GM12878 (cell line): Measurements from ENCODE around the gene SDF4. TPM values are rescaled to one million over a fixed set of nuclear protein-coding genes. Genes with fewer than 3 reads are reported as not detected.

Source experiments
- CREM ChIP-seq: IDR thresholded peaks from 2 replicates; pipeline ENCODE4 v1.6.1; 2014; ENCODE audit warnings: antibody characterized with exemption, low read depth
- KLF5 ChIP-seq: fragments of 450-650 bp; IDR thresholded peaks from 2 replicates; pipeline ENCODE4 v1.6.1; 2014; ENCODE audit warnings: mild to moderate bottlenecking; ENCODE audit not compliant: partially characterized antibody
- NFYA ChIP-seq: IDR thresholded peaks from 2 replicates; pipeline ENCODE4 v1.6.1; 2011; ENCODE audit warnings: low read depth, mild to moderate bottlenecking, low read length, improper control_type of control experiment, borderline replicate concordance
- RB1 ChIP-seq: fragments of 450-650 bp; formaldehyde crosslinking; IDR thresholded peaks from 2 replicates; pipeline ENCODE4 v1.6.1; 2017; ENCODE audit warnings: mild to moderate bottlenecking, borderline replicate concordance
- ZNF274 ChIP-seq: IDR thresholded peaks from one replicate; pipeline ENCODE4 v1.8.0; 2011; ENCODE audit not compliant: insufficient read length, insufficient read depth
- polyA plus RNA-seq, 11 experiments: library from polyadenylated mRNA; depleted of rRNA in 4 of 11; unstranded in 6 of 11; stranded (reverse) in 5 of 11; fragments of >200 nt; fragmentation: Nextera tagmentation in 4 of 11; fragmentation: Illumina TruSeq in 1 of 11; extraction: Ambion mirVana in 4 of 11; extraction: Trizol in 1 of 11; gene quantifications; 1 replicate in 1 of 11; 2 replicates in 10 of 11; pipeline versions ENCODE4 v1.2.1 to v1.2.3, GENCODE V29; 2011 to 2016; ENCODE audit warnings: inconsistent platforms in 2 of 11, missing spikeins in 2 of 11, low read depth in 1 of 11
- total RNA-seq, 4 experiments: library from RNA; depleted of rRNA in 3 of 4; stranded (reverse); fragments of >200 nt in 3 of 4; fragmentation: Illumina TruSeq in 1 of 4; extraction: Trizol in 1 of 4; gene quantifications; 2 replicates each; pipeline versions ENCODE4 v1.2.1 to v1.2.3, GENCODE V29; 2013 to 2021
- TF ChIP-seq, protein P1 (sequence below): fragments of 450-650 bp; conservative IDR thresholded peaks from 2 replicates; pipeline ENCODE4 v1.6.1; 2017; ENCODE audit warnings: mild to moderate bottlenecking, moderate library complexity
- TF ChIP-seq, protein P2 (sequence below): fragments of 450-650 bp; IDR thresholded peaks from 2 replicates; pipeline ENCODE4 v1.6.1; 2017; ENCODE audit warnings: mild to moderate bottlenecking, moderate library complexity
- TF ChIP-seq, protein P3 (sequence below): IDR thresholded peaks from 2 replicates; pipeline ENCODE4 v1.6.1; 2011; ENCODE audit warnings: low read depth, low read length, improper control_type of control experiment, borderline replicate concordance
- TF ChIP-seq, protein P4 (sequence below): IDR thresholded peaks from 2 replicates; pipeline ENCODE4 v1.6.1; 2011; ENCODE audit warnings: borderline replicate concordance, low read depth, mild to moderate bottlenecking, moderate library complexity, low read length; ENCODE audit not compliant: insufficient read depth, poor library complexity, severe bottlenecking
- TF ChIP-seq, protein P5 (sequence below), 3 experiments: IDR thresholded peaks in 2 of 3; conservative IDR thresholded peaks in 1 of 3; 2 replicates each; pipeline ENCODE4 v1.5.1; 2011; ENCODE audit warnings: low read depth in 3 of 3, low read length in 3 of 3, mild to moderate bottlenecking in 3 of 3, control low read depth in 2 of 3, moderate library complexity in 2 of 3, inconsistent platforms in 1 of 3, mixed read lengths in 1 of 3; ENCODE audit not compliant: control insufficient read depth in 2 of 3, insufficient read depth in 1 of 3; ENCODE audit errors: extremely low read depth in 1 of 3
- TF ChIP-seq, protein P6 (sequence below): fragments of 450-650 bp; IDR thresholded peaks from 2 replicates; pipeline ENCODE4 v1.6.1; 2017; ENCODE audit warnings: mild to moderate bottlenecking, low read depth, inconsistent platforms; ENCODE audit not compliant: poor library complexity, severe bottlenecking
- TF ChIP-seq, protein P7 (sequence below): IDR thresholded peaks from 2 replicates; pipeline ENCODE4 v1.6.1; 2012; ENCODE audit warnings: low read depth, low read length, improper control_type of control experiment

The SDF4 gene
- total and polyA plus RNA-seq, 10 of the 15 experiments (the other 5 are each of a cell fraction or from before 2014, with no cell fraction given) = 0.44 to 97.2 (median 40.2) TPM

DNA sequence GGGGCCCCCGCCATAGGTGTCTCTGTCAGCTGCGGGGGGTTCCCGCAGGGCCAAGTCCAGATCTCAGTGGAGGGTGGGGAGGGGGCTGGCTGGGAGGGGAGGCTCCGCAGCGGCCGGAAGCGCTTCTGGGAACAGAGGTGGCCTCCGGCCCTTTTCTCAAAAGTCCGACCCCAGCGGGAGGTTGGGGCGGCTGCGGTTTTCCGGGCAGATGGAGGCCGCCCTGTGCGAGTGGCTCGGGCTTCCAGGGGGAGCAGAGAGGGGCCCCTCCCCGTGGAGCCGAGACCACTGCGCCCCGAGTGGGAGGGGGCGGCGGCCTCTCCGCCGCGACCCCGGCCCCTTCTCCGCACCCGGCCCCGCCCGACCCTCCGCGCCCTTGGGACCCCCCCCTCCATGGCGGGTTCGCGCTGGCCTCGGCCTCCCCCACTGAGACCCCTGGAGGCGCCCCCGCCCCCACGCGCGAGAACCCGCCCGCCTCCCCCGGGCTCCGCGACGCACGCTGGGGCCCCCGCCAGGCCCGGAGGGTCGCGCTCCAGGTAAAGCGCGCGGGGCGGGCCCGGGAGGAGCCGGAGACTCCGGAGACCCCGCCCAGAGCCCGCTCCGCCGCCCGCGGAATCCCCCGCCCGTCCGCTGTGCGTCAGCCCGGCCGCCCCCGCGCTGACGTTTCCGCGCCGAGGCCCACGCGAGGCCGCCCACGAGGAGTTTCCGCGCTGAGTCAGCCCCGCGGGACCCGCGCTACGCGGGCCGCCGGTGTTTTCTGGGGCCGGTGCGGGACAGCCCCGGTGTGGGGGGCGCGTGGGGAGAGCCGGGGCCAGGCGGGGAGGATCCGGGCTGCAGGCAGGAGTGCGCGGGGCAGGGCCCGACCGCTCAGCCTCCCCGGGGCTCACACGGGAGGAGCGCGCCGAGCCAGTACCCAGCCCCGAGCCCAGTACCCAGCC lies 30.7 kb downstream of the SDF4 start (continued):
- TF ChIP-seq, protein P1, sequence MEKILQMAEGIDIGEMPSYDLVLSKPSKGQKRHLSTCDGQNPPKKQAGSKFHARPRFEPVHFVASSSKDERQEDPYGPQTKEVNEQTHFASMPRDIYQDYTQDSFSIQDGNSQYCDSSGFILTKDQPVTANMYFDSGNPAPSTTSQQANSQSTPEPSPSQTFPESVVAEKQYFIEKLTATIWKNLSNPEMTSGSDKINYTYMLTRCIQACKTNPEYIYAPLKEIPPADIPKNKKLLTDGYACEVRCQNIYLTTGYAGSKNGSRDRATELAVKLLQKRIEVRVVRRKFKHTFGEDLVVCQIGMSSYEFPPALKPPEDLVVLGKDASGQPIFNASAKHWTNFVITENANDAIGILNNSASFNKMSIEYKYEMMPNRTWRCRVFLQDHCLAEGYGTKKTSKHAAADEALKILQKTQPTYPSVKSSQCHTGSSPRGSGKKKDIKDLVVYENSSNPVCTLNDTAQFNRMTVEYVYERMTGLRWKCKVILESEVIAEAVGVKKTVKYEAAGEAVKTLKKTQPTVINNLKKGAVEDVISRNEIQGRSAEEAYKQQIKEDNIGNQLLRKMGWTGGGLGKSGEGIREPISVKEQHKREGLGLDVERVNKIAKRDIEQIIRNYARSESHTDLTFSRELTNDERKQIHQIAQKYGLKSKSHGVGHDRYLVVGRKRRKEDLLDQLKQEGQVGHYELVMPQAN = peak; percentile 82
- TF ChIP-seq CREM (peak; percentile 78), KLF5 (peak; percentile 70), ZNF274 (no peak), RB1 (peak; percentile 86; the same call in 1 of the 2 replicates), NFYA (no peak)
- TF ChIP-seq, protein P2, sequence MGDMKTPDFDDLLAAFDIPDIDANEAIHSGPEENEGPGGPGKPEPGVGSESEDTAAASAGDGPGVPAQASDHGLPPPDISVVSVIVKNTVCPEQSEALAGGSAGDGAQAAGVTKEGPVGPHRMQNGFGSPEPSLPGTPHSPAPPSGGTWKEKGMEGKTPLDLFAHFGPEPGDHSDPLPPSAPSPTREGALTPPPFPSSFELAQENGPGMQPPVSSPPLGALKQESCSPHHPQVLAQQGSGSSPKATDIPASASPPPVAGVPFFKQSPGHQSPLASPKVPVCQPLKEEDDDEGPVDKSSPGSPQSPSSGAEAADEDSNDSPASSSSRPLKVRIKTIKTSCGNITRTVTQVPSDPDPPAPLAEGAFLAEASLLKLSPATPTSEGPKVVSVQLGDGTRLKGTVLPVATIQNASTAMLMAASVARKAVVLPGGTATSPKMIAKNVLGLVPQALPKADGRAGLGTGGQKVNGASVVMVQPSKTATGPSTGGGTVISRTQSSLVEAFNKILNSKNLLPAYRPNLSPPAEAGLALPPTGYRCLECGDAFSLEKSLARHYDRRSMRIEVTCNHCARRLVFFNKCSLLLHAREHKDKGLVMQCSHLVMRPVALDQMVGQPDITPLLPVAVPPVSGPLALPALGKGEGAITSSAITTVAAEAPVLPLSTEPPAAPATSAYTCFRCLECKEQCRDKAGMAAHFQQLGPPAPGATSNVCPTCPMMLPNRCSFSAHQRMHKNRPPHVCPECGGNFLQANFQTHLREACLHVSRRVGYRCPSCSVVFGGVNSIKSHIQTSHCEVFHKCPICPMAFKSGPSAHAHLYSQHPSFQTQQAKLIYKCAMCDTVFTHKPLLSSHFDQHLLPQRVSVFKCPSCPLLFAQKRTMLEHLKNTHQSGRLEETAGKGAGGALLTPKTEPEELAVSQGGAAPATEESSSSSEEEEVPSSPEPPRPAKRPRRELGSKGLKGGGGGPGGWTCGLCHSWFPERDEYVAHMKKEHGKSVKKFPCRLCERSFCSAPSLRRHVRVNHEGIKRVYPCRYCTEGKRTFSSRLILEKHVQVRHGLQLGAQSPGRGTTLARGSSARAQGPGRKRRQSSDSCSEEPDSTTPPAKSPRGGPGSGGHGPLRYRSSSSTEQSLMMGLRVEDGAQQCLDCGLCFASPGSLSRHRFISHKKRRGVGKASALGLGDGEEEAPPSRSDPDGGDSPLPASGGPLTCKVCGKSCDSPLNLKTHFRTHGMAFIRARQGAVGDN = peak; percentile 66
- TF ChIP-seq, protein P3, sequence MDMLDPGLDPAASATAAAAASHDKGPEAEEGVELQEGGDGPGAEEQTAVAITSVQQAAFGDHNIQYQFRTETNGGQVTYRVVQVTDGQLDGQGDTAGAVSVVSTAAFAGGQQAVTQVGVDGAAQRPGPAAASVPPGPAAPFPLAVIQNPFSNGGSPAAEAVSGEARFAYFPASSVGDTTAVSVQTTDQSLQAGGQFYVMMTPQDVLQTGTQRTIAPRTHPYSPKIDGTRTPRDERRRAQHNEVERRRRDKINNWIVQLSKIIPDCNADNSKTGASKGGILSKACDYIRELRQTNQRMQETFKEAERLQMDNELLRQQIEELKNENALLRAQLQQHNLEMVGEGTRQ = no peak
- TF ChIP-seq, protein P4, sequence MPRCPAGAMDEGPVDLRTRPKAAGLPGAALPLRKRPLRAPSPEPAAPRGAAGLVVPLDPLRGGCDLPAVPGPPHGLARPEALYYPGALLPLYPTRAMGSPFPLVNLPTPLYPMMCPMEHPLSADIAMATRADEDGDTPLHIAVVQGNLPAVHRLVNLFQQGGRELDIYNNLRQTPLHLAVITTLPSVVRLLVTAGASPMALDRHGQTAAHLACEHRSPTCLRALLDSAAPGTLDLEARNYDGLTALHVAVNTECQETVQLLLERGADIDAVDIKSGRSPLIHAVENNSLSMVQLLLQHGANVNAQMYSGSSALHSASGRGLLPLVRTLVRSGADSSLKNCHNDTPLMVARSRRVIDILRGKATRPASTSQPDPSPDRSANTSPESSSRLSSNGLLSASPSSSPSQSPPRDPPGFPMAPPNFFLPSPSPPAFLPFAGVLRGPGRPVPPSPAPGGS = peak; percentile 77
- TF ChIP-seq, protein P5, sequence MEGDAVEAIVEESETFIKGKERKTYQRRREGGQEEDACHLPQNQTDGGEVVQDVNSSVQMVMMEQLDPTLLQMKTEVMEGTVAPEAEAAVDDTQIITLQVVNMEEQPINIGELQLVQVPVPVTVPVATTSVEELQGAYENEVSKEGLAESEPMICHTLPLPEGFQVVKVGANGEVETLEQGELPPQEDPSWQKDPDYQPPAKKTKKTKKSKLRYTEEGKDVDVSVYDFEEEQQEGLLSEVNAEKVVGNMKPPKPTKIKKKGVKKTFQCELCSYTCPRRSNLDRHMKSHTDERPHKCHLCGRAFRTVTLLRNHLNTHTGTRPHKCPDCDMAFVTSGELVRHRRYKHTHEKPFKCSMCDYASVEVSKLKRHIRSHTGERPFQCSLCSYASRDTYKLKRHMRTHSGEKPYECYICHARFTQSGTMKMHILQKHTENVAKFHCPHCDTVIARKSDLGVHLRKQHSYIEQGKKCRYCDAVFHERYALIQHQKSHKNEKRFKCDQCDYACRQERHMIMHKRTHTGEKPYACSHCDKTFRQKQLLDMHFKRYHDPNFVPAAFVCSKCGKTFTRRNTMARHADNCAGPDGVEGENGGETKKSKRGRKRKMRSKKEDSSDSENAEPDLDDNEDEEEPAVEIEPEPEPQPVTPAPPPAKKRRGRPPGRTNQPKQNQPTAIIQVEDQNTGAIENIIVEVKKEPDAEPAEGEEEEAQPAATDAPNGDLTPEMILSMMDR (IDR thresholded peaks at IDR 0.05 in 2 of 3, conservative IDR thresholded peaks at IDR 0.05 in 1 of 3; ENCODE audit: control insufficient read depth in 2 of 3, extremely low read depth in 1 of 3, insufficient read depth in 1 of 3, low read depth in 3 of 3, low read length in 3 of 3) = no peak
- TF ChIP-seq, protein P6, sequence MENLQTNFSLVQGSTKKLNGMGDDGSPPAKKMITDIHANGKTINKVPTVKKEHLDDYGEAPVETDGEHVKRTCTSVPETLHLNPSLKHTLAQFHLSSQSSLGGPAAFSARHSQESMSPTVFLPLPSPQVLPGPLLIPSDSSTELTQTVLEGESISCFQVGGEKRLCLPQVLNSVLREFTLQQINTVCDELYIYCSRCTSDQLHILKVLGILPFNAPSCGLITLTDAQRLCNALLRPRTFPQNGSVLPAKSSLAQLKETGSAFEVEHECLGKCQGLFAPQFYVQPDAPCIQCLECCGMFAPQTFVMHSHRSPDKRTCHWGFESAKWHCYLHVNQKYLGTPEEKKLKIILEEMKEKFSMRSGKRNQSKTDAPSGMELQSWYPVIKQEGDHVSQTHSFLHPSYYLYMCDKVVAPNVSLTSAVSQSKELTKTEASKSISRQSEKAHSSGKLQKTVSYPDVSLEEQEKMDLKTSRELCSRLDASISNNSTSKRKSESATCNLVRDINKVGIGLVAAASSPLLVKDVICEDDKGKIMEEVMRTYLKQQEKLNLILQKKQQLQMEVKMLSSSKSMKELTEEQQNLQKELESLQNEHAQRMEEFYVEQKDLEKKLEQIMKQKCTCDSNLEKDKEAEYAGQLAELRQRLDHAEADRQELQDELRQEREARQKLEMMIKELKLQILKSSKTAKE = no peak
- TF ChIP-seq, protein P7, sequence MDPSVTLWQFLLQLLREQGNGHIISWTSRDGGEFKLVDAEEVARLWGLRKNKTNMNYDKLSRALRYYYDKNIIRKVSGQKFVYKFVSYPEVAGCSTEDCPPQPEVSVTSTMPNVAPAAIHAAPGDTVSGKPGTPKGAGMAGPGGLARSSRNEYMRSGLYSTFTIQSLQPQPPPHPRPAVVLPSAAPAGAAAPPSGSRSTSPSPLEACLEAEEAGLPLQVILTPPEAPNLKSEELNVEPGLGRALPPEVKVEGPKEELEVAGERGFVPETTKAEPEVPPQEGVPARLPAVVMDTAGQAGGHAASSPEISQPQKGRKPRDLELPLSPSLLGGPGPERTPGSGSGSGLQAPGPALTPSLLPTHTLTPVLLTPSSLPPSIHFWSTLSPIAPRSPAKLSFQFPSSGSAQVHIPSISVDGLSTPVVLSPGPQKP = no peak
- TF ChIP-seq, all 136 proteins: peak for 38
